HG03175 (cell line): ENCODE data around the gene VSX1.

Source experiments
- ATAC-seq: cut with Tn5 transposase; IDR thresholded peaks from one replicate; pipeline ENCODE4 v1.9.1; 2021; ENCODE audit warnings: mild to moderate bottlenecking, moderate library complexity; ENCODE audit not compliant: unreplicated experiment

Gene VSX1

DNA sequence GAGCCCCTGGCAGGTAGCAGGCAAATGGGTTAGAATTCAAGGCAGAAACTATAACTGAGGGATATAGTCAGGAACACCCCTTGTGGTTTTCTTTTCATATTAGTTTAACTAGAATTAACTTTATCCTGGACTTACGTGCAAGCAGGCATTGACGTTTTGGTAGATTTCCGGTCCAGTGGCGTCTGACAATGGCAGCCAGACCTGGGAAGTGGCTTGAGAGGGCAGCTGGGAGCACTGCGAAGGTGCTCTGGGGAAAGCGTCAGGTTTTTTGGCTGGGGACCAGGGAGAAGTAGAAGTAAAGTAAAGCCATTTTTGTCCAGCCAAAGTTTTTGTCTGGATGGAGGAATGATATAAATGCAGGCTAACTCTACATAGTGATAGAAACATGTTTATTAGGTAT, 15.6 kb downstream of the VSX1 start:
- no peak for ATAC-seq

- peak; percentile 80 for ATAC-seq
Measured at GRCh38 chr20:25065625-25066338, 16.2 kb downstream of the VSX1 start.

- no peak for ATAC-seq
Measured at GRCh38 chr20:25065072-25065624, 16.8 kb downstream of the VSX1 start.

DNA sequence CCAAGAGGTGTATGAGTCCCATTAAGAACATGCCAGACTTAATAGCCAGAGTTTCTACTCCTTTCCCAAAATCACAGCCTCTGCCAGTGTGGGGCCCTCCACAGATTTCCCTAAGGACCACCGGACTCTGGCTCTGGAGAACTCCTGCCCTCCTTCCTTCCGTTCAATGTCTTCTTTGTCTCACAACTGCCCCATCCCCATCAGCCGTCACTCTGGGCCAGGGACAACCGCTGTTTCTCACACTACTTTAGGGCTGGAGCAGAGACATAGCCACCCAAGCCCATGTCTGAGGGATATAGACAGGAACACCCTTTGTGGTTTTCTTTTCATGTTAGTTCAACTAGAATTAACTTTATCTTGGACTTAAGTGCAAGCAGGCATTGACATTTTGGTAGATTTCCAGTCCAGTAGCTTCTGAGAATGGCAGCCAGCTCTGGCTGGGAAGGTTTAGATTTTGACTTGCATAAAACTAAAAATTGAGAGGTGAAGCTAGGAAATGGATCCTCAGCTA, 17.3 kb downstream of the VSX1 start:
- no peak for ATAC-seq

DNA sequence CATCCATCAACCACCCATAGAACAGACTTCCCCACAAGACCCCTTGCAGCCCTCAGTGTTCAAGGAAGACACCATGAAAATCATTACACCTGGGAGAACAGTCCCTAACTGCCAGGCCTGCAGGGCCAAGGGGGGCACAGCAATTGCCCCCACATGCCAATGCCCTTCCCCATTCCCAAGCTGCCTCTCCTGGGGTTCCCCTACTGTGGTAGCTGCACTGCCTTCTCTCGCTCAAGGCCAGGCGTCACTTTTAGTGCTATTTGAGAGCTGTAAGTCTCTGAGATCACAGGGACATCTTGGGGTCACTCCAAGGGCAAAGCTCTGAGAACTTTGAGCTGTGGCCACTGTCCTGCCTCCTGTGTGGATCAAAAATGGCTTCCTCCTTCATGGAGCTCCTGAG, 18.0 kb downstream of the VSX1 start:
- ATAC-seq: no peak

DNA sequence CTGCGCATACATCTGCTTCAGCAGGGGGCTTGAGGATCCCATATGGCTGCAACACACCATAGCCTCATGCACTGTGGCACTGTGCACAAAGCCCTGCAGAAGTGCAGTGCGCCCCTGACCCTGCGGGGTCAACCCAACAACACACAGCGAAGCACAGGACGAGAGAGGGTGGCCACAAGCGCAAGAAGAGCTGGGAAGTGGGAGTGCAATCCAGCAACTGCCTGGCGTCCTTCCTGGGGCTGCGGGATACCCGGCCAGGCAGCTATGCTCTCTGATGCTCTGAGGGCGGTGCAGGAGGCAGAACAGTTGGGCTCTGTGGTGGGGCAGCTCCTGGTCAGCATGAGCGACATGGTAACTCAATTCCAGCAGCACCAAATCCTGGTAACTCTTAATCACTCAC, 18.4 kb downstream of the VSX1 start:
- ATAC-seq: no peak

- ATAC-seq: no peak
Measured at GRCh38 chr20:25062841-25063240, 19.1 kb downstream of the VSX1 start.

DNA sequence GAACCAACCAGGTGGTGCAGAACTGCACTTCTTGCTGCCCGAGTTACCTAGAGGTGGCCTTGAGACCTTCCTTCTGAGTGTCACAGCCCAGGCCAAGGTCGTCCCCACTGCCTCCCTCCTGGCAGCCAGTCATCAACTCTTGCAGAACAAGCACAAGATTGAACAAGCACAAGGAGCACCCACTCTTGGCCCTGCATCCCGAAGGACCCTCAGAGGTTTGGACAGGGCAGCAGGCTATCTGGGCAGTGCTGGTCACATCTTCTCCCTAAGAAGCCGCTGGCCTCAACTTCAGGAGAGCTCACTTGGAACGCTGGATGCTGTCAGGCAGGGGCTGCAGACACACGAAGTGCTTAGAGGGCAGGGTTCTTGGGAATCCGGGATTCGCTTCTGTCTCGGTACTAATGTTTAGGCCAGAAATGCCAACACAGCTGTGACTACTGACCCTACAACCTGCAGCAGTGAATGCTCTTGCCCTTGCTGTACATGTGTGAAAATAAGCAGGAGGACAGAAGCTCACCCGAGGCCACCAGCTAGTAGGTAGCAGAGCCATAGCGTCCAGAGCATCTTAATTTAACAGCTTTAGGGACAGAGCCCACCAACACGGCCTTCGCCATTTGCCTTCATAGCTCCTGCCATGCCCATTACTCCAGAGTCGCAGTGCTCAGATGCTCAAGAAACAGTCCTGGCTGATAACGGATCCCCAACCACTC, 20.0 kb downstream of the VSX1 start:
- ATAC-seq: no peak

GRCh38 chr20:25061103-25061799, 20.7 kb downstream of the VSX1 start:
- no peak for ATAC-seq

- no peak for ATAC-seq
Measured at GRCh38 chr20:25059866-25060465, 22.0 kb downstream of the VSX1 start.

DNA sequence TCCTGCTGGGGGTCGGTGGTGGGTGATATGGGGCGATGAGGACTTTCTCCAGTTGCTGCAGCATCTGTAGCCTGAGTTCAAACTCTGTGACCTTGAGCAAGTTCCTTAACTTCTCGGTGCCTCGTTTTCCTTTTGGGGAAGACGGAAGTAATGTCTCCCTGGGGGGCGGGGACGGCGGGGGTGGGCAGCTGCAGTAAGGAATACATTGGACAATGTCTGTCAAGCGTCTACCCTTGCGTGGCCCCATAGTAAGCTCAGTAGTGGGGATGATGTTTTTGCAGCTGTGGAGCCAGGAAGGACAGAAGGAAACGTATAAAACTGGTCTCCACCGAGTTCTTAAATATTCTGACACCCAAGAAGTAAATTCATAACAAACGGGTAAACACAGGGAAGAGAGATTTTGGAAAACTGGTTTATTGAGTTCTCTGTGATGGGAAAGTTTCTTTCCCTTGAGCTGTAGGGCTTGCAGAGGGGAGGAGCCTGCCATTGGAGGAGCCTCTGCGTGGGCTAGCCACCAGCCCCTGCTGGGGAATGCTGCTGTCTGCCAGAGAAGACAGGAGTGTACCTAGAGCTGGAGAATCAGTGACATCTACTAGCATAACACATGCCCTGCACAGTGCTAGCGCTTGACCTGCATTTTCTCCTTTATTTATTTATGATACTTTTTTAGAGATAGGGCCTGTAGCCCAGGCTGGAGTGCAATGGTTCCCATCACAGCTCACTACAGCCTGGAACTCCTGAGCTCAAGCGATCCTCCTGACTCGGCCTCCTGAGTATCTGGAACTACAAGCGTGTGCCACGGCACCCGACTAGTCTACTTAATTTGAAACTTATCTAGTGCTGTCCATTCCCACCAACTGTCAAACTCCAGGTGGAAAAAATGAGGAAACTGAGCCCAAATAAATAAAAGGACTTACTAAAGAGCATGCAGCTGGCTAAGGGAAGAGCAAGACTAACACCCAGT, 22.8 kb downstream of the VSX1 start:
- no peak for ATAC-seq

DNA sequence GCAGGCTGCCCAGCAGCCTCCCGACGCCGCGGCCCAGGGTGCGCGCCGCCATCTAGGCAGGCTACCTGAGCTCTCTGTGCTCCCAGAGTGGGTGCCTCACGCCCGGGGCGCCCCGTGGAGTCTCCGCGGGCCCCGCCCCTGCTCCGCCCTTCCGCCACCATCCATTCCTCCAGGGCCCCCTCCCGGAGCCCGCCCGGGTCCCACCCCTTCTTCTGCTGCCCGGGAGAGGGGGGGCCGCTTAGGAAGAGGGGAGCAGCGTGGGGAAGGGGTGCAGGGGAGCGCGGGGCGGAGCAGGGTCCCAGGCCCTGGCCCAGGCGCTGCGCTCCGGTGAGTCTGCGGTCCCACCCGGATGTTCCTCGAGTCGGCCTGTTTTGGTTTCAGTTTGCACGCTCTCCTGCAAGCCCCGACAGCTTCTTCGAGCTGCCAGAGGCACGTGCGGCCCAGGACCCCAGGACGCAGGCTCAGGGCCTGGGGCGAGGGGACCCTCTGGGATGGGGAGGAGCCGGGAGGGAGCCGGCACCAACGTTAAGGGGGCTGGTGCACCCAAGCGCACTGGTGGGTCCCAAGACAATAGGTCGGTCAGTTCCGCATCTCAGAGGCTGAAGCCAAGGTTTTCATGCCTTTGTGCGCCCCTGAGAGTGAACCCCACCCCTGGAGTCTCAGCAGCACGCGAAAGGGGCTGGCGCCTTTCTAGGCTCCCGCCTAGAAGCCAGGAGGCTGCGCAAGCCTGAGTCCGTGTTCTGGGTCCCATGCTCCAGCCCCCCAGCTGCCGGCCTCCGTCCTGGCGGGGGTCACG, 23.7 kb downstream of the VSX1 start, which contains the start of gene ACSS1:
ACSS1 (minus strand) TSS at position 89 of the 796 bp plus-strand sequence; CDS start at position 52, 37 bp downstream.
- peak; percentile 67 for ATAC-seq

- peak; percentile 24 for ATAC-seq
Measured at GRCh38 chr20:25057234-25058050, 24.5 kb downstream of the VSX1 start.

GRCh38 chr20:25056690-25057233, 25.2 kb downstream of the VSX1 start:
- ATAC-seq: peak; percentile 26

- ATAC-seq: no peak
Measured at GRCh38 chr20:25055711-25056495, 26.0 kb downstream of the VSX1 start.

DNA sequence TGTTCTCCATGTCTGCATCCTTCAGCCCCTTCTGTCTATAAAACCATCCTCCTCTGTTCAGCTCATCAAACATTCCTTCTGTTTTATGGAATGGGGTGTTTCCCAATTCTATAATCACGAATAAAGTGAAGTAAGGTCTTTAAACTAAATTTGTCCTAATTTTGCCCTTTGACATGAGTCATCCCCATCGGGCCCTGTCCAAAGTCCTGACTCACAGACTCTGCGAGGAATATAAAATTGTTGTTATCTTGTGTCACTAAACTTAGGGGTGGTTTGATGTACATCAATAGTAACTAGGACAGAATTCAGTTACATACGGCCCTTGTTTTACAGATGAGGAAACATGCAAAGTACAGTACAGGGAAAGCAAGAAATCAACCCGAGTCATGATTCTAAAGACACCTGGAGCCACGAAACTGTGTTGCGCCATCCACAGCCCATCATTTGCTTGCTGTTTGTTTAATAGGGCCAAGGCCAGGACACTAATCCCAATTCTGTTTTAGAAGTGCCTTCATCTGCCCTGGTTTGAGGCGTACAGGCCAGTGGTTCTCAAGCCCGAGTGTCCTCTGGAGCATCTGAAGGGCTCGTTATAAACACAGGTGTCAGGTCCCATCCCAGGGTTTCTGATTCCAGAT, 26.8 kb downstream of the VSX1 start:
- no peak for ATAC-seq
